NCI-H446 treated with DMSO at 0.1 percent for 48 hours (cell line): ENCODE data around the gene NECAB3.

Experiments used
- DNase-seq: peaks from one replicate; lab custom pipeline; 2025; lab: John Stamatoyannopoulos, UW

The NECAB3 gene

DNA sequence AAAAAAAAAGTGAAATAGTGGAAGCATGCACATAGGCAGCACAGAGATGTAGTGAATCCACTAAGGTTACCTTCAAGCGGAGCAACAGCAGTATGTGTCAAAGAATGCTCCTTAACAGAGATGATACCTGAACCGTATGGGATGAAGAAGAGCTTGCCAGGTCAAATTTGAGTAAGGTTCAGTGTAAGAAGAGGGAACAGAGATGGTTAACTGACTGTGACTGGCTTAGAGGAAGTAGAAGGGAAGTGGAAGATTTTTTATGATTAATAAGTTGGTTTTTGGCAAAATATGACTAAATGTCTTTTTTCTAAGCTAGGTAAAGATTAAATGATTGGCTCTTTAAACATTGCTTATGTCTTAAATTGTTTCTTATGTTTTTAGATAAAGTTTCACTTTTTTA is 64.7 kb downstream of the NECAB3 start:
- no peak for DNase-seq
